ENCODE results near the gene PKIB.
"Not testable (repeated sequence)": the region's sequence is repeated elsewhere in the genome, so short reads cannot be mapped to it uniquely, and the experiment has no call there.

The PKIB gene

DNA sequence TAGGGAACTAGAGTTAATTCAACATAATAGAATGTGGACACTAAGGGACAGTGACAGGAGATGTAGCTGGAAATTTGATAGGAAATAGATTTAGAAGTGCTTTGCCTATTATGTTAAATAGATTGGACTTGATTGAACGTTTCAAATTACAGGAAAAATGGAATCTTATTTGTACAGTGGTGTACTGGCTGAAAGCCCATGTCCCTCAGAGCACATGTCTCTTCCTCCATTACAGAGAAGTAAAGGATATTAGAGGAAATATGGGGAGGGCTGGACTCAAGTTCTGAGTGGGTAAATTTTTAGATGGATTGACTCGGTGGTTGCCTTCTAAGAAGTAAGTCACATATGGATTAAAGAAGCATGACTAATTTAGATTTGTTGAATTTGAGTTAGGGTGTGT is 11.4 kb downstream of the PKIB start:
- no peak for DNase-seq (ENCODE audit: low read depth)

DNA sequence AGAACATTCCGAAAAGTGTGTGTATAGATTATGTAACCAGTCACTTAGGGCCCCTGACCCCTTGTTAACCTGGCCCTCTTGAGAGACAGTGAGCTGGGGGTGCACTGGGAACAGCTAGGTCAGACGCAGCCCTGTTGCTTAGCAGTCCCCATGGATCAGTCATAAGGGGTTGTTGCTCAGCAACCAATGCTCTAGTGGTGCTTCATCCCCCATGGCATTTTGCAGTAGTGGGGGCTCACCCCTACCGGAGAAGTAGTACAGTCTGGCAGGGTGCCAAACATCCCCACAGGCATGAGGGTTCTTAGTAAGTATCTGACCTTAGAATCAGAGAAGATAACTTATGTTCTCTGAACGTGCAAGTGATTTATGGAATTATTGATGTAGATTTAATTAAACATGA is 12.3 kb downstream of the PKIB start:
- DNase-seq (ENCODE audit: low read depth) = no peak

DNA sequence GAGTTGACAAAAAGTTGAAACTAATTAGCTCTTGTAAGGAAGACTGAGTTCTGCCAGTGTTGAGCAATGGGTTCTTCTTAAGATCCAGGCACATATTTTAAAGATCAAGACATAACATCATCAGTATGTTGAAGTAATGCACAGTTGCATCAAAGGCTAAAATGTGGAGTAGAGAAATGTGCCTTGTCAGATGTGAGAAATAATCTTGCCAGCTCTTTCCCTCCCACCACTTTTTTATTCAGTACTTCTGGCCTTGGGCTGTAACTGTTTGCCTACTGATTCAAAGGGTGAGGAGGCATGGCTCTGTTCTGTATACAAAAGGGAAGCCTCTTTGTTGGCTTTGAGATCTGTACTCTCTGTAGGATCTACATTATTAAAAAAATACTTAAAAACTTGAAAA is 13.1 kb downstream of the PKIB start:
- DNase-seq (ENCODE audit: low read depth) = no peak

DNA sequence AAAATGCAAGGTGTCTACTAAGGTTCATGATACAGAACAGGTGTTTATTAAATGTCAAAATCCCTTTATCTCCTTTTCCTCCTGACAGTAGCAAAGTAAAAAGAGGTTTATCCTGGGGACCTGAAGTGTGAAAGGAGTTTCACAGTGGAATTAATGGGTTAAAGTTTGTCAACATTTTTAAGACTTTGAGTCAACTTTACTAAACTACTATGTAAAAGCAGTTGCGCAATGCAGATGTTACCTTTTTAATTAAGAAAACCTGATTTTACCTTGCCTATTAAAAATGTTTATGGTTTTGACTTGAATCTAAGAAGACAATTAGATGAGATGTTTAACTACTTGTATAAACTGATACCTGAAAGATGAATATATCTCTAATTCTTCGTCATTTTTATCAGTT is 14.6 kb downstream of the PKIB start:
- no peak for DNase-seq (ENCODE audit: low read depth)

DNA sequence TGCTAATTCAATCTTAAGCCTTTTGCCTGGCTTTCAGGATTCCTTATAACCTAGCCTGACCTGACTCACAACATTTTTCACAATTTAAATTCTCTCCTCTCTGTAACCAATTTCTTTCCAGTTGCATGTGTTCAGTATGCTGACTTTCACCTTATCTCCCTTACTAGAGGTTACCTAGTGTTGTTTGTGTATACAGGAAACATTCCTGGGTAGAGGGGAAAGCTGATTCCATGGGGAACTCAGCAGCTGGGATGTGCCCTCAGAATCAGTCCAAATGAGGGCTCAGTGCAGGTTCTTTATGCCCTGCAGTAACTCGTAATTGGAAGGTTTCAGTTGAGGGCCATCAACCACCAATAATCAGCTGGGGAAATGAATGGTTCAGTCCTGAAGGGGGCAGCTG is 18.5 kb downstream of the PKIB start:
- no peak for DNase-seq (ENCODE audit: low read depth)

DNA sequence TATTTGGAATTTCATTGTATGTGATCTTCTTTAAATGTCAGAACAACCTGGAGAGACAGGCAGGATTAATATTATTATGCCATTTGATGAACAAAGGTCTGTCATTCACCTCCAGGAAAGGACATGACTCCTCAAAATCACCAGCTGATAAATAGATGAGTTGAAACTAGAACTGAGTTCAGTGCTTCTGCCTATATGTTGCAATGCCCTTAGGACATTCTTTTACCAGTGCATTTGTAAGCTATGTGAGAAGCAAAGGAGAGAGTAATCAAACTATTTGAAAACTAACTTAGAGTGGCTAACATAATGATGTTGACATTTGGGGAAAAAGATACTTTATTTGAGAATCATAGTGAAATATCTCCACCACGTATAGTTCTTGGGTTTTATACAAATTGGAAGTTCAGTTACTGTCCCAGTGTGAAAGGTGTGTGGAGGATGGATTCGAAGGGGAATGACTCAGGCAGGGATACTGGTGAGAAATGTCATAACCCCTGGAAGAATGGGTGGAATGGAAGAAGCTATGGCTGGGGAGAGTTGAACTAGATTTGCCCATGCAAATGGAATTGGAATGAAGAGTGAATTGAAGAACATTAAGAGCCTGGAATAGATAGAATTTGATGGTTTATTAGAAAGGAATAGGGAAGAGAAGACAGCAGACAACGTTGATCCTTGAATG is 21.5 kb downstream of the PKIB start:
- DNase-seq (ENCODE audit: low read depth) = no peak

DNA sequence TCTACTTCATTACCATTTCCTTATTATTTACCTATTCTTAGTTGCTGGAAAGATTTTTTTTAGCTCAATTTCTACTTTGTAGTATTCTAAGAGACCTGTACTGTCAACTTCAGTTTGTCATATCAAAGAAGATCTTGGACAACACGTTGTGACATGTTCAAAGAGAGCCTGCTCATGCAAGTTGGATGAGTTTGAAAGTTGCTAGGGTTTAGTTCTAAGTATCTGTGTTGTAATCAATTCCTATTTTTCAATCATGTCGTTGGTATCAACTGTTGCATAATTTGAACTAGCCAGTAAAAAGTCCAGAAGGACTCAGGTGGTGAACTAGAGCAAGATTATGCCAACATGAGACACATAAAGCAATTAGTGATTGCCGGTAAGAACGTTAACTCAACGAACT is 30.2 kb downstream of the PKIB start:
- no peak for DNase-seq (ENCODE audit: low read depth)

DNA sequence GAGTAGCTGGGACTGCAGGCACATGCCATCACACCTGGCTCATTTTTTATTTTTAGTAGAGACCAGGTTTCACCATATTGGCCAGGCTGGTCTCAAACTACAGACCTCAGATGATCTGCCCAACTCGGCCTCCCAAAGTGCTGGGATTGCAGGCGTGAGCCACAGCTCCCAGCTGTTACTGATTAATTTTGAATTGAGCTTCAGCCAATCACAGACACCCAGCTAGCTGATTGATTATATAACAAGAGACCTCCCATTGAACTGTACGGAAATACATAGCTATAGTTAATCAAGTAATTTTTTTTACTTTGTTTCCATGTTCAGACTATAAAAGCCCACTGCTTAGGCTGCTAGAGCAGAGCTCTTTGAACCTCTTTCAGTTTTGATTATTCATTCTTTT is 31.6 kb downstream of the PKIB start:
- DNase-seq (ENCODE audit: low read depth) = no peak

DNA sequence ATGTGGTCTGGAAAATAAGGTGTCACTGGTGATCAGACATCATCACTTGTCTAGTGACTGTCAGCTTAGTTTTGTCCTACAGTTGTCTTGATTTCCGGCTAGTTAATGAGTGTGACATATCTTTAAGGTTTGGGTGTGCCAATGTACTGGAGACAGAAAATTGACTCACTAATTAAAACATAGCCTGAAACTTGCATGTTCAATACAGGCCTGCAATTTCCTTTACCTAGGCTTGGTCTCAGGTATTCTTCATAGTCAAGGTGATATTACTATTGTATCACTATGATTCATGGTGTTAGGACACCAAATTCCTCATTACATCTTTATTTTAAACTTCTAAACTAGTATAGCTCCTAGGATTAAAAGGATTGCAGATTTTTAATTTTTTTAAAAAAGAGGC is 32.4 kb downstream of the PKIB start:
- not testable (repeated sequence) for DNase-seq (ENCODE audit: low read depth)

DNA sequence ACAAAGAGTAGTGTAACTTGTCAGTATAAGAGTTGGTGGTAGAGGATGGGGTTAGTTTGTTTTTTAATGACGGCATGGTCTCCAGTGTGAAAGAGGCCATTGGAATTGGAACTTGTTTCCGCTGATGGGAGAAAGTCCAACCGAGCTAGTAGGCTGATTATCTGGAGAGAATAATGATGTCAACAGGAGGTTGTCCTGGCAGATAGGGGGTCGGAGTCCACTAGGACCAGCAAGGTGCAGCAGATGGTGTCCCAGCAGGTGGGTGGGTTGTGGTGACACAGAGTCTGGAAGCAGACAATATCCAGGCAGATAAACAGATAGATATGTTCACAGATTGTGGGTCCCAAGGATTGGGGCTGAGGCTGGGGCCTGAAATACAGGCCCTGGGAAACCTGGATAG is 35.1 kb downstream of the PKIB start:
- DNase-seq (ENCODE audit: low read depth) = no peak

DNA sequence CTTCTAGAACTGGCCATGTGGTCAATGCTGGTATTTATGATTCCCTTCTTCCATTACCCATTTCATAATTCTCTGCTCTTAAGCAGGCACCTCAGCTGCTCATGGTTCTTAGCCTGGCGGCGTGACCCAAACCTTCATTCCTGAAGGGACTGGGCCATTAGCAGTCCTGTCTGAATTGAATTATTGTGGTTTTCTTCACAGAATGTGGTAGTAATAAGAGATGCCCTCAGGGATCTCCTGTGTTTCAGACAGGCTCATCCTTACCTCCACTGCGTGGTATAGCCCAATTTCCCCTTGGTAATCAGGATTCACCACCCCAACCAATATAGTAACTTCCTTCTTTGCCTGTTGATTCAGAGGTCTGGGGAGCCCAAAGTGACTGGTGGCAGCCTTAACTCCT is 37.6 kb downstream of the PKIB start:
- no peak for DNase-seq (ENCODE audit: low read depth)

DNA sequence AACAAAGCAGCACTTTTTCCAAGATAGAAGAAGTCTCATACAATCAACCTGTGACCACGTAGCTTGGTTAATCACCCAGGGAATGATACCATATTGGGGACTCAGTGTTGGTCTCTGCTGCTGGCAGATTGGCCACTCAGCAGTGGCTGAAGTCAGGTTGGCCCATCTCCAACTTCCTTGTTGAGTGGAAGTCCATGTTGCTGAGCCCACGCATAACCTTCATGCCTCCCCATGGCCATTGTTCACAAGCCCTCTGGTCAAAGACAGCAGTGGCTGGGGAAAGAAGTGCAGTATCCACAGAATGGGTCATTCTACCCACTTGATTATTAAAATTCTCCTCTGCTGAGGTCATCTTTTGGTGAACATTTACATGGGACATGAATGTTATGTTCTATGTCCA is 38.5 kb downstream of the PKIB start:
- no peak for DNase-seq (ENCODE audit: low read depth)

DNA sequence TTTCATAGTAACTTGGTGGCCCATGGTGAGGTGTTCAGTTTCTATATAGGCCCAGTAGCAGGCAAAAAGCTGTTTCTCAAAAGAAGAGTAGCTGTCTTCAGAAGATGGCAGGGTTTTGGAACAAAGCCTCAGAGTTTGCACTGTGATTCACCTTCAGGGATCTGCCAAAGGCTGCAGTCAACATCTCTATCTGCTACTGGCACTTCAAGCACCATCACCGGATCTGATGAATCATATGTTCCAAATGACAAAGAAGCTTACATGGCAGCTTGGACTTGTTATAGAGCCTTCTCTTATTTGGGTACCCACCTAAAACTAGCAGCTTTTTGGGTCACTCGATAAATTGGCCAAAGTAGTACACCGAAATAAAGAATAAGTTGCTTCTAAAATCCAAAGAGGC is 39.5 kb downstream of the PKIB start:
- no peak for DNase-seq (ENCODE audit: low read depth)

DNA sequence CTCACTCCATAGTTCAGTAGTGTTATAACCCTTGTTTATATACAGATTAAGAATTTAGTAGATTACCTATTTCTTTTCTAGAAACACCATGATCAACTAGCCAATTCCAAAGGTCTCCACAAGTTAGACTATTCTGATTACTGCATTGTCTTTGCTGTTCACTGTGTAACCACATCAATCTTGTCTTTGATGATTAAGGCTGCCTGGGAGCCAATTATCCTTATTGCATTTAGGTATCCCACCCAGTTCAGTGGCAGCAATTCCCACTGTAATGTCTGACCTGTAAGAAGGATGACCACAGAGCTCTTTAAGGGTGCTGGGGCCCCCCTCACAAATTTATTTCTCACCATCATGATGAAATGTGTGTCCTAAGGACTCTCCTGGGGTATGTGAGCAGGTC is 40.2 kb downstream of the PKIB start:
- no peak for DNase-seq (ENCODE audit: low read depth)

DNA sequence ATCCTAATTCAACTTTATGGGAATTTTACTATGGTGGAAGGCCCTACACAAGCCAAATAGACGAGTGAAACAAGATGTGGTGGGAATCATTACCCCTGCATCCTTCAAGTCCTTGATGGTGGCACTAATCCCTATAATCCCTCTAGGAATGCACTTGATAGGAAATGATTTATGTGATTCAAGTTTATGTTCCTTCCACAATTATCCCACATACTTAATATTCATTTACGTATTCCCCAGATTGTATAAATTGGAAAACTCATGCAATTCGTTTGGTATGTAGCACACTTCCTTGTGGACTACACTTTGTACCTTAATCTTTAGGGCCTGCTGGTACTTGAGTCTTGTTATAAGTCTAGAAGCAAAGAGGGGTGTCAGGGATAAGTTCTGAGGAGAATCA is 40.8 kb downstream of the PKIB start:
- no peak for DNase-seq (ENCODE audit: low read depth)

DNA sequence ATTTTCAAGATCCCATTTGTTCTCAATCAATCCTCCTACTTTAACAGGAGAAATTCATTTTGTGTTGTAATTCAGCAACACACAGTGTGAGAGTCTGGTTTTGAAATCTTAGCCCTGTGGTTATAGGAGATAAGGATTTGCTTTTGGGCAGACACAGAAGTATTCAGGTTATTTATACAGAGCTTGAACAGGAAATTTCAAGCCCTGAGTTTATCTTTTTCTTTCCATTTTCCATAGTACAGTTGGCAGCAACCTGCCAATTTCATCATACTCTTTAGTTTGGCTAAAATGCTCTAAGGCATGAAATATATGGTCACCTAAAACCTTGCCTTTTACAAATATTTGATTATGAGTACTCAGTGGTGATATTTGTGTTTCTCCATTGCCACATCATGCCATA is 41.4 kb downstream of the PKIB start:
- DNase-seq (ENCODE audit: low read depth) = no peak

DNA sequence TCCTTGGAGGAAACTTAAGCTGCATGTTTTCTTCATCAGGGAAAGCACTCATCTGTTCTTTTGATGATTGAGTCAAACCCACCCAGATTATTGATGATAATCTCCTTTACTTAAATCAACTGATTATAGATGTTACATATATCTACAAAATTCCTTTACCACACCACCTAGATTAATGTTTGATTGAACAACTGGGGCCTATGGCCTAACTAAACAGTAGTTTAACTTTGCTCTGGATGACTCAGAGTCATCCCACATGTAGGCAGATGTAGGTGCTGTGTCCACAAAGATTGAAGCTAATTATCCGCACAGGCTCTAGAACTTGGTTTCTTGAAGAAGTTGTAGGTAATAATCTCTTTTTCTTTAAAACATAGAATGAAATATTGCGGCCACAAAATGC is 42.2 kb downstream of the PKIB start:
- no peak for DNase-seq (ENCODE audit: low read depth)

DNA sequence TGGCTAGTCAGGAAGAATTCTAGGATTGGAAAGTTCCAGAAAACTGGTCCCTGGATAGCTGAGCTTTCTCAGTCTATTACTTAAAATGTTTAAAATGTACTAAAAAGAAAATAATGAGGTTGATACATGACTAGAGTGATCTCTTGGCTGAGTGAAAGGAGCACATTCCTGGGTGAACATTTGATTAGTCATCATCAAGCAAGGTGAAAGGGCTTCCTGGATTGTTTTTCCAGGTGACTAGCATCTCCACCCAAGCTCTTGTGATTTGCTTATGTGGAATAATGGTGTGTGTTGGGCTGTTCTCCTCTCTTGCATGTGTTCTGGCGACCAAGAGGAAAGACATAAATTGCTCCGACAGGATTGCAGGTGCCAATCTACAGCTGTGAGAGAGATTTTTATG is 42.9 kb downstream of the PKIB start:
- DNase-seq (ENCODE audit: low read depth) = no peak

DNA sequence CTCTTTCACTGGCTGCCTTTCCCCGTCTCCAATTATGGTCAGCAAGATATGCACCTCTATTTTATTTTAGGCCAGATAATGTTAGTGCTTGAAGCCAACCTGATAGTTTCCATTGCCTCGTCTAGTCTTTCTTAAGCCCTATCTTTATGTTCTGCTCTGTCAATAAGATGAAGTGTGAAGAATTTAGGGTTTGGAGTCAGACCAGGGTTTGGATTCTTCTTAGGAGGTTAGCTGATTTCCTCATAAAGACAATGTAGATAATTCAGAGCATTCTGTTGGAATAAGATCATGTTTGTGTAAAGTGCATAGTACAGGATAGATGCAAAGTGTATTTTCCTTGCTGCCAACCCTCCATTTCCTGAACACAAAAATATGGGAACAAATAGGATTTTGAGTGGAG is 43.8 kb downstream of the PKIB start:
- no peak for DNase-seq (ENCODE audit: low read depth)

DNA sequence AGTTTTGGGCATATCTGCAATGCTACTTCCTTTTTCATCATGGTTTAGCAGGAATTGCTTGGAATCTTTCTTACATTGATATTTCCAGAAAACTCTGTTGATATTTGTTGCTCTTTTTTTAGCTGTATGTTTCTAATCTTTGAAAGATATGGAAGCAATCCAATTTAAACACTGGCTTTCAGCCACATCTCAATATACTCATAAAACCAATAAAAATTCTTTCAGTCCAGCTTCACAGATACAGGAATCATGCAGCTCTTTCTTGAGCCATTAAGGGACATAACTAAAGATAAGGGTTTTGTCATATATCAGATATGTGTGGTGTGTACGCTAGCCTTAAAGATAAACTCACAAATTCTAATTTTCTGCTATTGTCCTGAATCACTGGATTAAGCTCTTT is 47.4 kb downstream of the PKIB start:
- no peak for DNase-seq (ENCODE audit: low read depth)

DNA sequence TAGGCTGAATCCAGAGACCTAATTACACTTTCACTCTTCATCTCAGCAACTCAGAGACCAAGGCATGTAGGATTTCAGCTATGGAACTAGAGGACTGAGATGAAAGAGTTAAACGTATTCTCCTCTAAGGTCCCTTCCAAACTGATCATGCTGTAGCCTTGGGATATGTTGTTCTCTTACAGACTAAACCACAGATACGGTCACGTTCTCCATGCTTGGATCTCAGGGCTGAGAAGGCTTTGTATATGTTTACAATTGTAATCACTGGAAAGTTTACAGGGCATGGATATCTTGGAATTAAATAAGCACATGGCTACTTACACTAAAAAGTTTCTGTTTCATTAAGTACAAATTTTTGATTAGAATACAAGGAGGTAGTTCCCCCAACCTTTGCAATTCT is 50.1 kb downstream of the PKIB start:
- no peak for DNase-seq (ENCODE audit: low read depth)

DNA sequence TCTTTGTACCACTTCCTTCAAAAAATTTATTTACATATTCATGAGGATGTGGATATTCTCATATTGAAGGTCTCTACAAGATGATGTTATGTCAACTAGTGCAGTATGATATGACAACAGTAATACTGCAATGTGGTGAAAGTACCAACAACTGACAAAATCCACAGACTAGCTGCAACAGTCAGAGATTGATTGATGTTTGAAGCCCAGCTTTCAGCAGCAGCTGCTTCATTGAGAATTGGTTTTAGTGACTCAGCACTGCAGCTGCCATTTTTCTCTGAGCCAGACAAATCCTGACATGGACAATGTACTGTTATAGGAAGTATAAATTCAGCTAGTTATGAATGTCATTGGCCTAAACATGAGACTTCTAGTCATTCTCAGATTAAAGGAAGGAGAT is 53.8 kb downstream of the PKIB start:
- no peak for DNase-seq (ENCODE audit: low read depth)

DNA sequence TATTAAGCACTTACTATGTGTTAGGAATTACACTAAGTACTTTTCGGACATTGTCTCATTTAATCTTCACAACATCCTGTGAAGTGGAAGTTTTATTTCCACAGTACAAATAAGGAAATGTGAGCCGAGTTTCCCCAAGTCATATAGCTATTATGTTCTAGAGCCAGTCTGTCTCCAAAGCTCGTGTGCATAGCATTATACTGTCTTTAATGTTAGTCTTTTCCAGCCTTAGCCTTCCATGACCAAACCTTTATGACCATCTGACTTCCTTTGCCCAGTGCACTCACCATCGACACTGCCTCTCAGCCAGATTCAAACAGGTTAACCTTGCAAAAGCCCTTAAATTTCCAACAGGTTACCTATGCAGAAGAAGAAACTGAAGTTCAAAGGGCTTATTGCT is 55.7 kb downstream of the PKIB start:
- no peak for DNase-seq (ENCODE audit: low read depth)

DNA sequence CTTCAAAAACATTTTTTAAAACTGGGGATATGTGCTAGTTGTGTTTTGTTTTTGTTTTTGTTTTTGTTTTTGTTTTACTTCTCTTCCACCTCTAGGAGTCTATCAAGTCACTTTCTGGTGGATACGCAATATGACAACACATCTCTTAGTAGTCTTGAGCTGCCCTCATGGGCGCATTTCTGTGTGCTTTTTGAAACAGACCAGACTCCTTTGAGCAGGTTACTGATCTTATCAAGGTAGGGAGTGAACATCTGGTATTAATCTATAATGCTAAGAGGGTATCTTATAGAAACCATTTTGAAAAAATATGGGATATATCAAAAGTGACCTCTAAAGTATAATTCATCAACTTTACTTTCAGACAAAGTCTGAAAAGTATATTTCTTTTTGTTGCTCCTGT is 56.2 kb downstream of the PKIB start:
- DNase-seq (ENCODE audit: low read depth) = no peak

DNA sequence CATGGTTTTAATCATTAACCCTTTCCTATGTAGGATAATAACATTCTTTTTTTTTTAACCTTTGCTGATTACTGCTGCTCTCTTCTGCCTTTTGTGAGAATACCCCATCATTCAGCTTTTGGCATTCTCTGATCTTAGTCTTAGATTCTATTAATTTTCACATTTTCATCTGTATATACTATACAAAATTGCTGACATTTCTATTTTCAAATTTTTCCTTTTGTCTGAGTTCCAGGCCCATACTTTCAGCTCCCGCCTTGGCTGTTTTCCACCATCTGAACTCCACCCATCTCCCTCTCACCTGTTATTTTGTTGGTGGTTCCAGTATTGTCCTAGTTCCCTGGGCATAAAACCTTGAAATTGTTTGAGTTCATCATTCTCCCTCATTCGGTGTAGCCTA is 59.2 kb downstream of the PKIB start:
- no peak for DNase-seq (ENCODE audit: low read depth)

Measured in activated gamma-delta T cell treated with anti-CD3 and anti-CD28 coated beads, Interleukin-2, amount 50 U/mL, for 16 hours (primary cell).